GM19395 (cell line): Measurements from ENCODE around the gene GMFB.
"Not testable (repeated sequence)": the region's sequence is repeated elsewhere in the genome, so short reads cannot be mapped to it uniquely, and the experiment has no call there.

Experiments used
- ATAC-seq: cut with Tn5 transposase; IDR thresholded peaks from one replicate; pipeline ENCODE4 v1.9.1; 2021; ENCODE audit warnings: mild to moderate bottlenecking, moderate library complexity; ENCODE audit not compliant: unreplicated experiment

GMFB gene

GRCh38 chr14:54462048-54462447 lies 26.7 kb downstream of the GMFB start:
- ATAC-seq: no peak

DNA sequence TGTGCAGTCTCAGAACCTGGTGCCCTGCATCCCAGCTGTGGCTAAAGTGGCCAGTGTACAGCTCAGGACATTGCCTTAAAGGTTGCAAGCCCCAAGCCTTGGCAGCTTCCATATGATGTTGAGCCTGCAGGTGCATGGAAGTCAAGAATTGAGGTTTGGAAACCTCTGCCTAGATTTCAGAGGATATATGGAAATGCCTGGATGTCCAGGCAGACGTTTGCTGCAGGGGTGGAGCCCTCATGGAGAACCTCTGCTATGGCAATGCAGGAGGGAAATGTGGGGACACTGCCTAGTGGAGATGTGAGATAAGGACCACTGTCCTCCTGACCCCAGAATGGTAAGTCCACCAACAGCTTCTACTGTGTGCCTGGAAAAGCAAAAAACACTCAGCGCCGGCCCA lies 29.7 kb downstream of the GMFB start:
- no peak for ATAC-seq

- ATAC-seq: not testable (repeated sequence)
Observed at GRCh38 chr14:54458536-54458935, 30.2 kb downstream of the GMFB start.

DNA sequence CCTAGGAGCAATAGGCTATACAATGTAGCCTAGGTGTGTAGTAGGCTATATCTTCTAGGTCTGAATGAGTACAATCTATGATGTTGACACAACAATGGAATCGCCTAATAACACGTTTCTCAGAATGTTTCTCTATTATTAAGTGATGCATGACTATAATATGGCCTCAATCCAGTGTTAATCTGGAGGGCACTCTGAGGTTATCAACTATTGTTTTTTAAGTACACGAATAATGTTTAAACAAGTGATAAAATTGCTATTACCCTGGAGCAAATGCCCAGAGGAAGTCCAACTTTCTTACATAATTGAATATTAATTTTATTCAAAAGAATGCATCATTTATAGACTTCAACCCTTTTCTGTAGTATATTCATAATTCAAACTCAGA lies 31.2 kb downstream of the GMFB start:
- ATAC-seq: no peak

- not testable (repeated sequence) for ATAC-seq
Observed at GRCh38 chr14:54456820-54457608, 31.8 kb downstream of the GMFB start.

GRCh38 chr14:54455363-54455762 lies 33.4 kb downstream of the GMFB start:
- no peak for ATAC-seq

DNA sequence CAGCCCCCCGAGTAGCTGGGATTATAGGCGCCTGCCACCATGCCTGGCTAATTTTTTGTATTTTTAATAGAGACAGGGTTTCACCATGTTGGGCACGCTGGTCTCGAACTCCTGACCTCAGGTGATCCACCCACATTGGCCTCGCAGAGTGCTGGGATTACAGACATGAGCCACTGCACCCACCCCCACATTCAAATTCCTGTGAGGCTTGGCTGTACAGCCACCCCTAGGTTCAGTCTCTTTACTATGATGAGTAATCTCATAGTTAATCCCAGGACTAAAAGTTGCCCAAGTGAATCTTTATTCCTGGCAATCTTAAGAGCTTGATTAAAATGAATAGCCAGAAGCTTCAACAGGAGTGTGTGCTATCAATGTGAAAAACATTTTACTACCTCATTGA lies 34.8 kb downstream of the GMFB start:
- not testable (repeated sequence) for ATAC-seq

GRCh38 chr14:54453252-54453651 lies 35.5 kb downstream of the GMFB start:
- ATAC-seq: no peak

DNA sequence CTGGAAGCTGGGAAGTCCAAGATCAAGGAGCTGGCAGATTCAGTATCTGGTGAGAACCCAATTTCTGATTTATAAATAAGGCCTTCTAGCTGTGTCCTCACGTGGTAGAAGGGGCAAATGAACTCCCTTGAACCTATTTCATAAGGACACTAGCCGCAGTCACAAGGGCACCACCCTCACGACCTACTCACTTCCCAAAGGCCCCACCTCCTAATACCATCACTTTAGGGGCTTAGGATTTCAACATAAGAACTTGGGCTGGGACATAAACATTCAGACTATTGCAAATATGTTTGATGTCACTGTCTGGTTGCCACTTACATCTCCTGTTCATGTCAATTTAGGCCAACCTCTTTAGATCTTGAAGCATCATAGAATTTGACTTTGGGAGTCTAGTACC lies 36.8 kb downstream of the GMFB start:
- ATAC-seq: no peak

- ATAC-seq: no peak
Observed at GRCh38 chr14:54451121-54451601, 37.6 kb downstream of the GMFB start.

- peak; percentile 67 for ATAC-seq
Observed at GRCh38 chr14:54450535-54450934, 38.2 kb downstream of the GMFB start.

GRCh38 chr14:54447231-54447692 lies 41.5 kb downstream of the GMFB start:
- ATAC-seq: no peak

- no peak for ATAC-seq
Observed at GRCh38 chr14:54446161-54446693, 42.6 kb downstream of the GMFB start.

DNA sequence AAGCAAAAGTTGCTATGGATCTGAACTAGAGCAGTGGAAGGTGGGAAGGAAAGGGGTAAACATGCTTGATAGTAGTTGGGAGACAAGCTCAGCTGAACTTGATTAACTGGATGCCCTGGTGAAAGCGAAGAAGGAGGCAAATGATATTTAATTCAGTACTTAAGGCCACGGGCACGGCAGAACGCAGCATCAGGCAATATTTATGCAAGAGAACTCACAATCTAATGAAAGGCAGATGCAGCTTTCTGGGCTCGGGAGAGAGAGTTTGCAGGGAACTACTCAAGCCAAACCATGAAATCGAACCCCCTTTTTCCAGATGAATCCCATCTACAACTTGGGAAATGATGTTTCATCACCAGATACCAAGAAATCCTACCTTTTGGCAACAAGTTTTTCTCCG lies 44.1 kb downstream of the GMFB start:
- no peak for ATAC-seq

- ATAC-seq: no peak
Observed at GRCh38 chr14:54443981-54444380, 44.8 kb downstream of the GMFB start.

DNA sequence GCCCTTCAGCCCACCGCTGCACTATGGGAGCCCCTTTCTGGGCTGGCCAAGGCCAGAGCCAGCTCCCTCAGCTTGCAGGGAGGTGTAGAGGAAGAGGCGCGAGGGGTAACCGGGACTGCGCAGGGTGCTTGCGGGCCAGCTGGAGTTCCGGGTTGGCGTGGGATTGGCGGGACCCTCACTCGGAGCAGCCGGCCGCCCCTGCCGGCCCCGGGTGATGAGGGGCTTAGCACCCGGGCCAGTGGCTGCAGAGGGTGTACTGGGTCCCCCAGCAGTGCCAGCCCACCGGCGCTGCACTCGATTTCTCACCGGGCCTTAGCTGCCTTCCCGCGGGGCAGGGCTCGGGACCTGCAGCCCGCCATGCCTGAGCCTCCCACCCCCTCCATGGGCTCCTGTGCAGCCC lies 45.8 kb downstream of the GMFB start:
- not testable (repeated sequence) for ATAC-seq

DNA sequence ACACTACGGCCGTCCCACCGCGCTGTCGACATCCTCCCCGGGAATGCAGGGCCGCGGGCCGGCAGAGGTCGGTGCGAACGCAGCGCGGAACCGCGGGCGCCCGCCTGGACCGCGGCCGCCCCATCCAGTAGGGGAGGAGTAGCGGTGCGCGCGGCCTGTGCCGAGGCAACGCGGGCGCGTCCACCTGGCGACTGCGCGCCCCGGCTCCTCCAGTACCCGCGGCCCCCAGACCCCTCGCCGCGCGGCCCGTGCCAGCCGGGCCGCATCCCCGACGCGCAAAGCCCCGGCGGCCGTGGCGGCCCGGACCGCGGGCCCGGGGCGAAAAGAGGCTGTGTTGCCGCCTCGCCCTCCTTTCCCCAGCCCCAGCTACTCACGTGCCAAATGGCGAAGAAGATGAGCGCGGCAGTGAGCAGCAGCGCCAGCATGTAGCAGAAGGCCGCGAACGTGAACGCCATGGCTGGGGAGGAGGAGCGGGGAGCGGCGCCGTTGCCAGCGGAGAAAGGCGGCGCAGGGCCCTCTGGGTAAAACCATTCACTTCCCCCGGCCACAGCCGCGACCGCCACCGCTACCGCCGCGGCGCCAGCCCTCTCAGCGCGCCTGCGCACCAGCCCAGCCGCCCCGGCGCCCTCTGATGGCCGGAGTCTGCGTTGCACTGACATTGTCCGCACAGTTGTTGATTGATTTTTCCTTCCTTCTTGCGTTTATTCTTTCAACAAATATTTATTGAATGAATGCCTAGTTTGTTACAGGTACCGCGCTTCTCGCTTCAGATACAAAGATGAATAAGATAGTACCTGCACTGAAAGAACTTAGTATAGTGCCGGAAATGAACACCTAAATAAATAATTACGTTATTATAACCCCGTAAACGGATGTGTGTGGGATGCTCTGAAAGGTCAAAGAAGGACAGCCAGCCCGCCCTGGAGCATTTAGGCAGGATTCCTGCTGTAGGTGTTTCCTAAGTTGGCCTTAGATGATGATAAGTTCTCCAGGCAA lies 47.6 kb downstream of the GMFB start, which contains the start of gene CNIH1:
Gene CNIH1, minus strand, starts transcription at position 502 of the 996 bp plus-strand sequence. Its CDS starts 47 bp downstream, at position 455.
- peak; percentile 96 for ATAC-seq

DNA sequence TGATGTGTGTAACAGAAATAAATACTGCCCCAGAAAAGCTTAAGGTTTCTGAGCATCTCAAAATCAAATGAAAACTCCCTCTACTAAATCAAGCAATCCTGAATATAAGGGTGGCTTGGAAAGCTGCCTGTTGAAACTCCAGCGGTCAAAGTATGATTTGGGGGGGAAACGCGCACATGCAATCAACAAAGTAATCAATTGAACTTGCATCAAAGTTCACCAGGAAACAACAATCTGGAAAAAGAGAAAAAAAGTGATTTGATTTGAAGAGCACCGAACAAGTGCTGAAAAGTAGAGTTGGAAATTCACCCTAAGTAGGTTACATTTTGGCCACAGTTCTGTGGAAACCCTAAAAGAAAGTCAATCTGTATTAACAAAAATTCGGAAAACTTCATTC lies 48.3 kb downstream of the GMFB start:
- ATAC-seq: no peak

DNA sequence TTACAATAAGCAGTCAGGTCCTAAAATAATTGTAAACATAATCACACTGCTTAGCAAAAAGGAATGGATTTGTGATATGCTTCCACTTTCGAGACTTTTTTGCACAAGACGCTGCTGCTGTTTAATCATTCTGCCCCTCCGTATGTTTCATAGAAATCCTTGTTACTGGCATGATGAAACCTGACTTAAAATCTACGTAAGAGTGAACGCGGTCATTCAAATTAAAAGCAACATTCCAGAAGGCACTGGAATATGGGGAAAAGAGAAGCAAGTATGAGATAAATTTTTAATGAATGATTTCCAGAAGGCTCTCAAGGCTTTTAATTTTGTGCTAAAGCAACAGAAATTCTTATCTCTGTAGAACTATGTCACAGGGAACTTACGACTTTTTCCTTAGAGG lies 48.7 kb downstream of the GMFB start:
- ATAC-seq: no peak

GRCh38 chr14:54438703-54439102 lies 50.1 kb downstream of the GMFB start:
- no peak for ATAC-seq

GRCh38 chr14:54437954-54438353 lies 50.8 kb downstream of the GMFB start:
- ATAC-seq: not testable (repeated sequence)
